NCI-H524 treated with DMSO at 0.1 percent for 48 hours (cell line): ENCODE measurements around the gene SURF1.
"Not testable (repeated sequence)": the region's sequence is repeated elsewhere in the genome, so short reads cannot be mapped to it uniquely, and the experiment has no call there.

Experiments
- DNase-seq: peaks from one replicate; lab custom pipeline; 2025; lab: John Stamatoyannopoulos, UW

SURF1 gene

GRCh38 chr9:133342570-133342969 is 13.7 kb downstream of the SURF1 start:
- DNase-seq = no peak

DNA sequence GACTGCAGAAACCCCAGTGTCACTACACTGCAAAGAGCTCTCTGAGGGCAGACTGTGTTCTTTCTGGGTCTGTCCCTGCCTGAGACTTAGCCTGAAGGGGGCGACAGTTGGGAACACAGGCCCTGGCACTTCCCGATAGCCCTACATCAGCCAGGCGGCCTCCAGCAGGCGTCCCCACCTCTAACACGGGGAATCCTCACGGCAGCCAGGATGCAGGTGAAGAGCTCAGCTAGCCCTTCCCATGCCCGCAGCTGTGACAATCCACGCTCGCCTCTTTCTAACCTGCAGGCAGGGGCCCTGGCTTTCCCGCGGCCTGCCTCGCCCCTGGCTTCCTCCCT is 14.2 kb downstream of the SURF1 start:
- DNase-seq = no peak

DNA sequence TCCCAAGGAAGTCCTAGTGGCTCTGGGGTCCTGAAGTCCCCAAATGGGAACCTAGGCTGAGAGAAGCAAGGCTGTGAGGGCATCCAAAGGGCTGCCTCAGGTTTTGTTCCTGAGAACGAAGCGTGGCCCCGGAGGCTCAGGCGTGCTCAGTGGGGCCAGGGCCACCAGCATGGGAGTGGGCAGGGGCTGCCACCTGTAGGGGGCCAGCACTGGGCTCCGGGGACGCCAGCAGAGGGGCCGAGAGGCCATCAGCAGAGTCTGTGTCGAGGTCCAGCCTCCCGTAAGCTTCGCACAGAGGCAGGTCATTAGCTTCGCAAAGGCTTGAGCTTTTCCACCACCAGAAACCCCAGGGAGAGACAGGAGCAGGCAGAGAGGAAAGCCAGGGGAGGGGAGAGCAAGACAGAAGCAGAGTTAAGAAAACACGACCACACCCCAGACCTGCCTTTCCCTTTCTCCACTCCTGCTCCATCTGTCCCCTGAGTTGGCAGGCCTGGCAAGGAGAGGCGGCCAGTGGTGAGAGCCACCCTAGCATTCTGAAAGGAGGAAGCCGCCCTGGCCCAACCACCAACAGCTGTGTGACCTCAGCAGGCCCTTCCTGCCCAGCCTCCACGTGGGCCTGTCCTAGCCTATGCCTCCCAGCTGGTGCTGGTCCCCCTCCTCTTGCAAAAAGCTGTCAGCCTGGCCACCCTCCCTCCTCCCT is 14.8 kb downstream of the SURF1 start:
- no peak for DNase-seq

GRCh38 chr9:133340916-133341315 is 15.4 kb downstream of the SURF1 start:
- no peak for DNase-seq

DNA sequence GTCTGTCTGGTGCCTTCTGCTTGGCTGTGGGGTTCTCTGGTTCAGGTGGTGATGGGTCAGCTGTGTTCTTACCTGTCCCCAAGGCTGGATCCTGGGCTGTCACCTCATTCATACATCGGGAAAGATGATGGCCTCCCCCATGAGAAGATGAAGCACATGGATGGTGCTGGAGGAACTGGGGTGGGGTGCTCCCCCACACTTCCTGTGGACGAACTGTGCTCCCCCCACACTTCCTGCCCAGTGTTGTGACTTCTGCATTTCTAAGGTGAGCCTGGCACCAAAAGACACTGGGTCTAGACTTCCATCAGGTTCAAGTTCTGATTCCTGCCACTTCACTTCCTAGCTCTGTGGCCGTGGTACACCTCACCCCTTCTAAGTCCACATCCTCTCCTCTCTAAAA is 16.0 kb downstream of the SURF1 start:
- no peak for DNase-seq

GRCh38 chr9:133339641-133340040 is 16.6 kb downstream of the SURF1 start:
- no peak for DNase-seq

DNA sequence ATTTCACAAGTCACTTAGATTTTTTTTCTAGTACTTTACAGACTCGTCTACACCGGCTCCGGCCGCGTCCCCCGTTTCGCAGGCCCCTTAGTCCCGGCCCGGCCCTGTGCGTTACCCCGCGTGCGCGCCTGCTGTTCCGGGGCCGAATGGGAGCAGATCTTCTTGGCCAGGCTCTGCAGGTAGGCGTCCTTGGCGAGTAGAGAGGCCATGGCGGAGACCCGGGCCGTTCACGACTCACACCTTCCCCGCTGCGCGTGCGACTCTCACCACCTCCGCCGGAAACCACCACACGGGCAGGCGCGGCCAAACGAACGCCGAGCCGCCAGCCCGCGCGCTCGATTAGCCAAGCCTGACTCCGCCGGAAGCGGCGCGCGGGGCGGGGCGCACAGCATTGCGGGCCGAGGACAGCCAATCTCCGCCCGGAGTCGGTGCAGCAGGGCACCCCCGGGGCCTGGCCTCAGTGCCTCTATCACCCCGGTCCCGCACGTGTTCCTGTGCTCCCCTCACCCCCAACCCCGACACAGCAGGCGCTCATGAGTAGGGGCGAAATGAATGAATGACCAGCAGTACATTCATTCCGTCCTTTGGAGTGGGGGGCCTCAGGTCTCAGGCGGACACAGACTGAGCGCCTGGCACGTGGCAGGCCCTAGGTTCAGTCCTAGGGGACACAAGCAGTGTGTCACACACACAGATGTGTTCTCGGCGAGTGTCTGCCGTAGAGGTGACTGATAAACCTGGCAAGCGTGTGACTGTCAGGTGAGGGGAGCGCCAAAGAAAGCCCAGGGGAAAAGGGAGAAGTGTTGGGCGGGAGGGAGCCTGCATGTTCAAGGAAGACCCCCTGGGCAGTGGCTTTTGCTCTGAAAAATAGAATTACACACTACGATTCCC is 20.1 kb downstream of the SURF1 start, which contains the start of gene SURF6:
Gene SURF6, minus strand, starts transcription at position 265 of the 888 bp plus-strand sequence. Its CDS starts 56 bp downstream, at position 209.
- peak; percentile 67 for DNase-seq

- not testable (repeated sequence) for DNase-seq
Measured at GRCh38 chr9:133334888-133335287, 21.4 kb downstream of the SURF1 start.

DNA sequence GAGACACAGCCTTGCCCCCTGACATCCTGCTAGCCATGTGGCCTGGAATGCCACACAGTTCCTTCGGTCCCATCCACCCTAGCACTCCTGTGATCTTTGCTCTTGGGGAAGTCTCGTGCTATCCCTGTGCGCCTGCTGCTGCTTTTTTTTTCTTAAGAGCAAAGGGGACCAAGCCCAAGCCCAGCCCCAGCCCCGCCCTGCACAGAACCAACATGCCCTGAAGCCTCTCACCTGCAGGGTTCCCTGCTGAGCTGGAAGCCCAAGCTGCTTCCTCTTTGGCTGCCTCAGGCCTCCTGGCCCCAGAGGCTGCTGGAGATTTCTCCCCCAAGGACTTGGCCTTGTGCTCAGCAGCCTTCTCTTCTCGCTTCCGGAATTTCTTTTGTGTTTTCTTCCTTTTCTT is 22.1 kb downstream of the SURF1 start:
- DNase-seq = no peak

- no peak for DNase-seq
Measured at GRCh38 chr9:133333566-133333965, 22.7 kb downstream of the SURF1 start.

DNA sequence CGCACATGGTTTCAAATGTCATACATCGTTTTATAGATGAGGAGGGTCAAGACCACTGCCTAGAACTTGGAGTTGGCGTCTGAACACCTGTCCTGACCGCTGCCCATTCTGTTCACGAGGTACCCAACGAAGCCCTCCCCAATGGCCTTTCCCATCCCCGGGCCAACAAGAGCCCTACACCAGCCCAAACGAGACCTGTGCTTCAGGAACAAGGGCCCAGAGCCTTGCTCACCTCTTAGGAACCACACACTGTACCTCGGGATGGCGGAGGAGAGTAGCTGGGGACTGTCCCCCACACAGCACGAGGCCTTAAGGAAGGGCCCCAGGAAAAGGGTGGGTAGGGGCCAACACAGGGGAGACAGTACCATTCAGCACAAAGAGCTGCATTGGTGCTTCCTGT is 23.3 kb downstream of the SURF1 start:
- DNase-seq = no peak

DNA sequence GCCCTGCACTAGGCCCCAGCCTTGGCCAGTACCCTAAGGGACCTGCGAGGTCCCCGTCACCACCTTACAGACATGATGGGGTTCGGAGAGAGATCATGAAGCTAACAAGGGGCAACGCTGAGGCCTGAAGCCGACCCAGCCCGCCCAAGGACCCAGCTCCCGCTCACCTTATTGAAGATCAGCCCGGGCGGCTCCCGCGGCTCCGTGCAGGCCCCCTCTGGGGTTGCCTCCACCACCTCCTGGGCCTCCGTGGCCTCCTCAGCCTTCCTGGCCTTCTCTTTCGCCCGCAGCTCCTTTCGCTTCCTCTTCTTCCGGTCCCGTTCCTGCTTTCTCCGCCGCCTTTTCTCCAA is 23.9 kb downstream of the SURF1 start:
- no peak for DNase-seq

- DNase-seq = no peak
Measured at GRCh38 chr9:133331641-133332380, 24.5 kb downstream of the SURF1 start.

- no peak for DNase-seq
Measured at GRCh38 chr9:133331221-133331620, 25.1 kb downstream of the SURF1 start.

- DNase-seq = peak; percentile 19
Measured at GRCh38 chr9:133329306-133330156, 26.8 kb downstream of the SURF1 start.

GRCh38 chr9:133327834-133328484 is 28.3 kb downstream of the SURF1 start:
- no peak for DNase-seq

DNA sequence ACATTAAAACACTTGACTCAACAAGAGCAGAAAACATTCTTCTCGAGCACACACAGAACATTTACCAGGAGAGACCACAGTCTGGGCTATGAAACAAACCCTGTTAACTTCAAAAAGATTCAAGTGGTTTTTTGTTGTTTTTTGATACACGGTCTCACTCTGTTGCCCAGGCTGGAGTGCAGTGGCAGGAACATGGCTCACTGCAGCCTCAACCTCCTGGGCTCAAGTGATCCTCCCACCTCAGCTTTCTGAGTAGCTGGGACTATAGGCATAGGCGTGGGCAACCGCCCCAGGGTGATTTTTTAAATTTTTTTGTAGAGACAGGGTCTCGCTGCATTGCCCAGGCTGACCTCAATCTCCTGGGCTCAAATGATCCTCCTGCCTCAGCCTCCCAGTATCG is 29.3 kb downstream of the SURF1 start:
- DNase-seq = not testable (repeated sequence)

GRCh38 chr9:133323991-133324703 is 32.1 kb downstream of the SURF1 start:
- no peak for DNase-seq

DNA sequence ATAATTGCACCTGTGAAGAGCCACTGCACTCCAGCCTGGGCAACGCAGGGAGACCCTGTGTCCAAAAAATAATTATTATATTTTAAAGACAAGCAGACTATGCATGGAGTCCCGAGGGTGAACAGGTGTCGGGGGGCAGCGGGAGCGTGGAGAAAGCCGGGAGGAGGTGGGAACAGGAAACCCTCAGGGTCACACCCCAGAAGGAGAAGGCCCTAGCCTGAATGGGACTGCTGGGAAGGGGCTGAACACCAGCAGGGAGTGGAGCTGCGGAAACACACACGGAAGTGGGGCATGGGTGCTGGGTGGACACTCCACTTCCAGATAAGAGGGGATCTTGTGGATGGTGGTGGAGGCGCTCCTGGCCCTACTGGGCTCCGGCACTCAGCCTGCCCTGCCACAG is 33.1 kb downstream of the SURF1 start:
- DNase-seq = no peak

DNA sequence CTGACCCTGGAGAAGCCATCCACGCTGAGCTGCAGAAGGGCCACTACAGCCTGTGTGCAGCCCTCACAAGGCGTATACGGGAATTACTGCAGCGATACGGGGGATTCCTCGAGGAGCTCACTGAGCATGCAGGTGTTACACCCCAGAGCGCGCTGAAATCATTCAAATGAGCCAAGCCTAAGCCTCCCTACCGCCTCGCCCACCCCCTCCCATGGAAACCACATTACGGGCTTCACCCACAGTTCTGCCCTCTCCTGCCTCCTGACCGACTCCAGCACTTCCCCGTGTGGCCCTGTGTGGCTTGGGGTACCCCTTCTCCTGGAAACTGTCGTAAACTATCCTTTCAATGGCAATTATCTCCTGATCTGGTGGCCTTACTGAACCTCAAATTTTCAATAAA is 33.6 kb downstream of the SURF1 start:
- DNase-seq = no peak
